HepG2 (cell line): ENCODE data around the gene ZNF440. TPM values are rescaled to one million over a fixed set of nuclear protein-coding genes. Genes with fewer than 3 reads are reported as not detected.
"Not testable (repeated sequence)": the region's sequence is repeated elsewhere in the genome, so short reads cannot be mapped to it uniquely, and the experiment has no call there.

Source experiments
- ATAC-seq: fragments of 200-7000 bp; cut with Tn5 transposase; 3 replicates; pipeline ENCODE4 v1.9.1; 2020; ENCODE audit warnings: mild to moderate bottlenecking, moderate library complexity
- BruUV-seq: library from RNA; stranded (reverse); fragments of 400-500 nt; replicated peaks from 2 replicates; lab custom pipeline; 2021; lab: Mats Ljungman, UMichigan
- CTCF ChIA-PET: fragments of 300-600 bp; formaldehyde crosslinking; extraction: SDS; loops from one replicate; lab custom pipeline; 2021; ENCODE audit warnings: low total read pairs, inconsistent platforms, low intra/inter-chr PET ratio; lab: Yijun Ruan, JAX
- POLR2A ChIA-PET: fragments of 350-600 bp; sonication (Branson Sonifier 250); formaldehyde crosslinking; loops from one replicate; lab custom pipeline; 2020; ENCODE audit warnings: antibody characterized with exemption, inconsistent platforms; lab: Yijun Ruan, JAX
- DNase-seq: peaks from one replicate; pipeline ENCODE4 v3.0.0-alpha.2; 2015; ENCODE audit warnings: low spot score
- FAIRE-seq: peaks from 3 replicates; lab custom pipeline; 2011; peaks lifted over from hg19 to GRCh38; lab: Jason Lieb, UNC
- H2AFZ ChIP-seq: one replicate; pipeline ENCODE4 v1.6.1; 2011; ENCODE audit warnings: low read length, inconsistent platforms
- H3K27ac ChIP-seq: fragments of 300-600 bp; 3 replicates; pipeline ENCODE4 v1.8.0; 2011; ENCODE audit warnings: mixed run types, mild to moderate bottlenecking, mixed read lengths, low read length, inconsistent platforms; ENCODE audit not compliant: insufficient read depth; ENCODE audit errors: extremely low read length
- H3K27me3 ChIP-seq, 2 experiments: fragments of 200-600 bp in 1 of 2; 2 replicates in 1 of 2; 3 replicates in 1 of 2; pipeline versions ENCODE4 v1.6.0 to v1.8.0; 2011; ENCODE audit warnings: low read length in 2 of 2, mild to moderate bottlenecking in 2 of 2, moderate library complexity in 2 of 2, inconsistent platforms in 1 of 2; ENCODE audit not compliant: insufficient read depth in 2 of 2, control insufficient read depth in 1 of 2
- H3K36me3 ChIP-seq, 2 experiments: fragments of 200-600 bp in 1 of 2; replicated peaks in 1 of 2; 2 replicates in 1 of 2; 3 replicates in 1 of 2; pipeline versions ENCODE4 v1.5.1 to v1.8.0; 2011; ENCODE audit warnings: low read length in 2 of 2, inconsistent platforms in 1 of 2; ENCODE audit not compliant: insufficient read depth in 2 of 2, control insufficient read depth in 1 of 2
- H3K4me1 ChIP-seq: 2 replicates; pipeline ENCODE4 v1.5.1; 2012; ENCODE audit warnings: low read length, inconsistent platforms; ENCODE audit not compliant: insufficient read depth
- H3K4me2 ChIP-seq: 2 replicates; pipeline ENCODE4 v1.6.0; 2011; ENCODE audit warnings: low read depth, low read length, inconsistent platforms
- H3K4me3 ChIP-seq, 3 experiments: fragments of 200-600 bp in 1 of 3; sonication (generic), shearing (Covaris generic) in 1 of 3; replicated peaks in 1 of 3; 2 replicates each; pipeline ENCODE4 v1.5.1; 2011 to 2016; ENCODE audit warnings: low read length in 3 of 3, inconsistent platforms in 2 of 3, low read depth in 2 of 3, mild to moderate bottlenecking in 2 of 3, control low read depth in 1 of 3, mixed read lengths in 1 of 3; ENCODE audit not compliant: insufficient read depth in 1 of 3
- H3K79me2 ChIP-seq: one replicate; pipeline ENCODE4 v1.6.1; 2011; ENCODE audit warnings: low read length, inconsistent platforms; ENCODE audit not compliant: insufficient read depth
- H3K9ac ChIP-seq: 2 replicates; pipeline ENCODE4 v1.6.0; 2011; ENCODE audit warnings: mild to moderate bottlenecking, low read depth, low read length, inconsistent platforms; ENCODE audit not compliant: insufficient read depth
- H3K9me3 ChIP-seq: 2 replicates; pipeline ENCODE4 v1.5.1; 2012; ENCODE audit warnings: mild to moderate bottlenecking, low read length
- H4K20me1 ChIP-seq: 2 replicates; pipeline ENCODE4 v1.6.0; 2011; ENCODE audit warnings: inconsistent platforms, mild to moderate bottlenecking, low read length, moderate library complexity; ENCODE audit not compliant: insufficient read depth
- CTCF ChIP-seq: sonication (generic); formaldehyde crosslinking; IDR thresholded peaks from 2 replicates; pipeline ENCODE4 v1.5.0; 2020; ENCODE audit warnings: mild to moderate bottlenecking, missing genetic modification reagents, moderate library complexity
- HMGXB4 ChIP-seq, 2 experiments: sonication (generic) in 1 of 2; formaldehyde crosslinking in 1 of 2; IDR thresholded peaks; 2 replicates each; pipeline versions ENCODE4 v1.4.0 to v1.6.1; 2018 to 2020; ENCODE audit warnings: missing genetic modification reagents in 2 of 2, borderline replicate concordance in 1 of 2, low read depth in 1 of 2, mild to moderate bottlenecking in 1 of 2, missing biosample characterization in 1 of 2
- KDM5B ChIP-seq: sonication (generic); formaldehyde crosslinking; IDR thresholded peaks from 2 replicates; pipeline ENCODE4 v1.4.0; 2020; ENCODE audit warnings: missing genetic modification reagents, mild to moderate bottlenecking, borderline replicate concordance
- MIXL1 ChIP-seq: IDR thresholded peaks from 2 replicates; pipeline ENCODE4 v1.6.1; 2016
- NR2F2 ChIP-seq: IDR thresholded peaks from 2 replicates; pipeline ENCODE4 v1.6.1; 2012; ENCODE audit warnings: low read depth, inconsistent platforms, borderline replicate concordance
- PLSCR1 ChIP-seq: sonication (generic); formaldehyde crosslinking; IDR thresholded peaks from 2 replicates; pipeline ENCODE4 v1.5.0; 2020; ENCODE audit warnings: missing genetic modification reagents, mild to moderate bottlenecking, borderline replicate concordance
- POGK ChIP-seq: sonication (generic); formaldehyde crosslinking; conservative IDR thresholded peaks from 2 replicates; pipeline ENCODE4 v1.8.0; 2022; ENCODE audit warnings: mild to moderate bottlenecking, moderate library complexity, missing genetic modification reagents
- SAP130 ChIP-seq: IDR thresholded peaks from 2 replicates; pipeline ENCODE4 v1.6.1; 2016; ENCODE audit warnings: low read depth
- ZBTB7B ChIP-seq: sonication (generic); formaldehyde crosslinking; IDR thresholded peaks from 2 replicates; pipeline ENCODE4 v1.4.0; 2020; ENCODE audit warnings: missing genetic modification reagents
- ZIK1 ChIP-seq: sonication (generic); formaldehyde crosslinking; IDR thresholded peaks from 2 replicates; pipeline ENCODE4 v1.5.0; 2020; ENCODE audit warnings: mild to moderate bottlenecking, low read depth, missing genetic modification reagents, borderline replicate concordance
- ZNF30 ChIP-seq: sonication (generic); formaldehyde crosslinking; IDR thresholded peaks from 2 replicates; pipeline ENCODE4 v1.5.0; 2020; ENCODE audit warnings: mild to moderate bottlenecking, missing genetic modification reagents
- ZNF331 ChIP-seq: sonication (generic); formaldehyde crosslinking; IDR thresholded peaks from 2 replicates; pipeline ENCODE4 v1.4.0; 2020; ENCODE audit warnings: missing genetic modification reagents
- WGBS: methylation state at CpG from one replicate; pipeline ENCODE4 v1.1.6; 2017; ENCODE audit warnings: low lambda C conversion rate; 5-methylcytosine and 5-hydroxymethylcytosine counted together
- in situ Hi-C: cut with HindIII; loops from 2 replicates; pipeline ENCODE4 v1.10.0; 2017; ENCODE audit warnings: low pct_unique_long_range_greater_than_20kb; ENCODE audit not compliant: extremely low pct_ligation_motif_present
- intact Hi-C: fragments of 100-400 bp; cut with micrococcal nuclease; formaldehyde crosslinking; loops from one replicate; pipeline ENCODE4 v1.10.0; 2022; ENCODE audit not compliant: unreplicated experiment
- polyA plus RNA-seq, 8 experiments: library from polyadenylated mRNA; depleted of rRNA in 3 of 8; stranded (reverse) in 7 of 8; unstranded in 1 of 8; fragments of >200 nt; fragmentation: Illumina TruSeq in 4 of 8; extraction: Trizol in 4 of 8; gene quantifications; 2 replicates each; pipeline versions ENCODE4 v1.2.1 to v1.2.3, GENCODE V29; 2011 to 2016; ENCODE audit warnings: low read depth in 4 of 8, missing spikeins in 1 of 8, mixed read lengths in 1 of 8; ENCODE audit not compliant: insufficient read depth in 1 of 8
- total RNA-seq, 5 experiments: library from RNA; depleted of rRNA; stranded (reverse); fragments of >200 nt; fragmentation: Illumina TruSeq; extraction: Trizol; gene quantifications; 2 replicates each; pipeline ENCODE4 v1.2.3, GENCODE V29; 2016; ENCODE audit warnings: low read depth in 1 of 5

Gene ZNF440
- total and polyA plus RNA-seq, 2 of the 13 experiments (the other 11 are each of a cell fraction or from before 2014, with no cell fraction given): 2.7 to 12.4 TPM

GRCh38 chr19:11843722-11844121 lies 29.6 kb downstream of the ZNF440 start (continued):
- TF ChIP-seq POGK (no peak), MIXL1 (CRISPR knock-in tag) (no peak), PLSCR1 (CRISPR knock-in tag) (no peak), ZNF30 (CRISPR knock-in tag) (no peak), NR2F2 (no peak)

GRCh38 chr19:11847615-11848014 lies 33.5 kb downstream of the ZNF440 start:
- Histone ChIP-seq H3K4me3 (peak overlapping the region; percentile 64 to 82 (median 75); a peak in 5 of 6 replicates), H3K4me2 (peak overlapping the region; percentile 94), H3K4me1 (peaks cover 32% of the 10 kb centered on the region)
- DNase-seq (peak; percentile 13), FAIRE-seq (peak; percentile 54), ATAC-seq (peak; percentile 91)
- H3K79me2 ChIP-seq, H2AFZ ChIP-seq, in situ Hi-C loops, H4K20me1 ChIP-seq, intact Hi-C loops, CTCF ChIA-PET, H3K27me3 ChIP-seq, H3K9ac ChIP-seq, H3K9me3 ChIP-seq, H3K36me3 ChIP-seq, BruUV-seq: not testable (repeated sequence)
- POLR2A ChIA-PET: interaction anchor here (0.7 to 1.6 kb wide), 5 partner anchors 31 to 81 kb away, joined by 3 to 5 read pairs (median 3); partner anchors contain the start of genes ZNF441 and ZNF491
- TF ChIP-seq SAP130 (CRISPR knock-in tag) (0 out of 2 replicates have a peak, but pooled peaks have one; percentile 22), ZNF331 (CRISPR knock-in tag) (peak; percentile 44; the same call in 1 of the 2 replicates), ZIK1 (CRISPR knock-in tag) (0 out of 2 replicates have a peak, but pooled peaks have one; percentile 5), CTCF (CRISPR knock-in tag) (peak; percentile 46; the same call in 1 of the 2 replicates), KDM5B (CRISPR knock-in tag) (0 out of 2 replicates have a peak, but pooled peaks have one; percentile 18), HMGXB4 (CRISPR knock-in tag; IDR thresholded peaks at IDR 0.05; ENCODE audit: borderline replicate concordance in 1 of 2, low read depth in 1 of 2) (0 out of 4 replicates have a peak, but pooled peaks of 1 of the 2 experiments have one; percentile 35), ZBTB7B (CRISPR knock-in tag) (0 out of 2 replicates have a peak, but pooled peaks have one; percentile 27)
- TF ChIP-seq, all 625 proteins: peak for 7; not testable (repeated sequence) for 618
- not testable (repeated sequence) for H3K27ac ChIP-seq
- 8% methylated on average over 5 of the region's 6 CpGs for WGBS
